CD4-positive, alpha-beta T cell treated with Interferon gamma for 1 hour (primary cell): ENCODE results near the gene UPF1.
A peak's percentile ranks its signal among the peaks of the same experiment; 100 is the strongest.

Source experiments
- DNase-seq: peaks from one replicate; pipeline ENCODE4 v3.0.0-alpha.2; 2020

The UPF1 gene

DNA sequence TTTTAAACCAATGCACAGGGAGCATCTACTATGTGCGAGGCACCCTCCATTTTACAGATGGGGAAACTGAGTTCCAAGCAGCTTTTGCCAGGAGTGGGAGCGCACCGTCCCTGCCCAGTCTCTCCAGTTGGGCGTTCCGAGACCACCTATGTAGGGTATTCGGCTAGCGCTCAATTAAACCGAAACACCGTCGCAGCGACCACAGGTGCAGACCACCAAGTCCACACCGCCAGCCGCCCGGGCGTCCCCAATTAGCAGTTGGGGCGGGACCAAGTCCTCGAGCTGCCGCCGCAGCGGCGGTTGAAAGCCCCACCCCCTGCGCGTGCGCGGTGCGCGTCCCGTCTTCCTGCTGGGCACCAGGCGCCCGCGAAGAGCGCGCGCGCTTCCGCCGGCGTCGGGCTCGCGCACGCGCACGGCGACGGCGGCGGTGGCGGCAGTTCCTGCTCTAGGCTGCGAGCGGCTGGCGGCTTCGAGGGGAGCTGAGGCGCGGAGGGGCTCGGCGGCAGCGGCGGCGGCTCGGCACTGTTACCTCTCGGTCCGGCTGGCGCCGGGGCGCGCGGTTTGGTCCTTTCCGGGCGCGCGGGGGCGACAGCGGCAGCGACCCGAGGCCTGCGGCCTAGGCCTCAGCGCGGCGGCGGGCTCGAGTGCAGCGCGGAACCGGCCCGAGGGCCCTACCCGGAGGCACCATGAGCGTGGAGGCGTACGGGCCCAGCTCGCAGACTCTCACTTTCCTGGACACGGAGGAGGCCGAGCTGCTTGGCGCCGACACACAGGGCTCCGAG, at the start of gene UPF1:
TSS of gene UPF1 (plus strand) at position 436 of the 782 bp plus-strand sequence. CDS start at position 687, 251 bp downstream.
- DNase-seq, result peak; percentile 96

DNA sequence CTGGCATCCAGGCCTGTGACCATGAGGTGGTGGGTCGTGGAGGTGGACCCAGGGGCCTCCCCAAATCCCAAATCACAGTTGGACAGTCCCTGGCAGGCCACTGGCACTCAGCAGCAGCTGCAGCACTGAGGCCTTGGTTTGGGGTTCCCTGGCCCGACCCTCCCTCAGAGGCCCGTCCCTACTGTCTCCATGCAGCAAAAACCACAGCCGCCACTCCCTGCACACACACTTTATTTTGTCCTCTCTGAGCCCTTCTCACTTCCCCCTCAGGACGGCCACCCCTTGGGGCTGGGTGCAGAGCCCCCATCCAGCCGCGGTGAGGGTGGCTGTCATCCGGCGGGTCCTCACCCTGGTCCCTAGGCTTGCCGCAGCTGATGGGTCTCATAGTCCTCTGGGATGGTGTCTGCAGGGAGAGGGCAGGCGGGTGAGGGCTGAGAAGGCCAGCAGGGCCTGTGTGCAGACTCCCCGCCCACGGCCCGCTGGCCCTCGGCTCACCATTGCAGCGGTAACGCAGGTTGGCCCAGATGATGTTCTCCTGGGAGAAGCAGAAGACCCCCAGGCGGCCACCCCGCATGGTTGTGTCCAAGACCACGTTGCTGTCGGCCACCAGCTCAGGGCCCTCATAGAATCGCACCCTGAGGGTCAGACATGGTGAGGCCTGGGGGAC, 49.1 kb upstream of the UPF1 start:
- DNase-seq, result no peak

DNA sequence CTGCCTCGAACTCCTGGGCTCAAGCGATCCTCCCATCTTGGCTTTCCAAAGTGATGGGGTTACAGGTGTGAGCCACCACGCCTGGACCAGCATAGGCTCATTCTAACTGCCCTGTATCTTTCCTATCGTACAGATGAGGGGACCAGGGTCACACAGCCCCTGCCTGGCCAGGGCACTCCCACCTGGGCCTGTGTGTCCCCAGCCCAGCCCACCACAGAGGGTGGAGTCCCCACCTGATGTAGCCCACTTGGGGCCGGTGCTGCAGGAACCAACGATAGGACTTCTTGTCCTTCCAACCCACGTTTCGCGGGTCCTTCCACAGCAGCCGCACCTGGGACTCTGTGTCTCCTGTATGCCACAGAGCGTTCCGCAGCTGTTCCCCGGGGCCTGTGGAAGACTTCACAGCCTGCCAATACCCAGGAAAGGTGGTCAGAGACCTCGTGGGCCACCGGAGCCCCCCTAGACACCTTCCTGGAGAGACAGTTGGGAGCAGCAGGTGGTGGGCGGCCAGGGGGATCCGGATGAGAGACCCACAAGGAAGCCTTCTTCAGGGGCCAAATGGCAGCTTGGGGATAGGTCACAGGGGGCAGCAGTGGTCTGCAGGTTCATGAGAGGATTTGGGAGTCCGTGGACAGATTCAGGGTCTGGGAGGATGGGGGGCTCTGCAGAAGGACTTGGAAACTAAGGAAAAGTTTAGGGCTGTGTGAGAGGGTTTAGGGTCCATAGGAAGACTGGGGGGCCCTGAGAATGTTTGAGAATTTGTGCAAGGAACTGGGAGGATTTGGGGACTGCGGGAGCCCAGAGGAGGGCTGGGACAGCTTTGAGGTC, 47.6 kb upstream of the UPF1 start:
- DNase-seq, result no peak

DNA sequence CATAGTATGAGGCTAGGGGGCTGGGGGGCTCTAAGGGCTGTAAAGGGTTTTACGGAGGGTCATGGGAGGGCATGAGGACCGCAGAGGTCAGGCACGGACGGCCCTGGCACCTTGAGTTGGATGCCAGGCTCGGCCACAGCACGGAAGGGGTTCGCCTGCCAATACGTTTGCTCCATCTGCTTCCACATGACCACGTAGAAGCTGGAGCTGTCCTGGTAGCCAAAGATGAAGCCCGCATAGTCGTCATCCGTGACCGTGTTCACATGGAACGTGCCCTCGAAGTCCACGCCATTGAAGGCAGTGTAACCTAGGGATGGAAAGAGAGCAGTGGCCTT, 47.0 kb upstream of the UPF1 start:
- no peak for DNase-seq

- peak; percentile 72 for DNase-seq
Measured at GRCh38 chr19:18785179-18786124, 46.3 kb upstream of the UPF1 start.

- DNase-seq, result no peak
Measured at GRCh38 chr19:18788529-18789421, 43.0 kb upstream of the UPF1 start.

- no peak for DNase-seq
Measured at GRCh38 chr19:18789422-18789869, 42.3 kb upstream of the UPF1 start.

DNA sequence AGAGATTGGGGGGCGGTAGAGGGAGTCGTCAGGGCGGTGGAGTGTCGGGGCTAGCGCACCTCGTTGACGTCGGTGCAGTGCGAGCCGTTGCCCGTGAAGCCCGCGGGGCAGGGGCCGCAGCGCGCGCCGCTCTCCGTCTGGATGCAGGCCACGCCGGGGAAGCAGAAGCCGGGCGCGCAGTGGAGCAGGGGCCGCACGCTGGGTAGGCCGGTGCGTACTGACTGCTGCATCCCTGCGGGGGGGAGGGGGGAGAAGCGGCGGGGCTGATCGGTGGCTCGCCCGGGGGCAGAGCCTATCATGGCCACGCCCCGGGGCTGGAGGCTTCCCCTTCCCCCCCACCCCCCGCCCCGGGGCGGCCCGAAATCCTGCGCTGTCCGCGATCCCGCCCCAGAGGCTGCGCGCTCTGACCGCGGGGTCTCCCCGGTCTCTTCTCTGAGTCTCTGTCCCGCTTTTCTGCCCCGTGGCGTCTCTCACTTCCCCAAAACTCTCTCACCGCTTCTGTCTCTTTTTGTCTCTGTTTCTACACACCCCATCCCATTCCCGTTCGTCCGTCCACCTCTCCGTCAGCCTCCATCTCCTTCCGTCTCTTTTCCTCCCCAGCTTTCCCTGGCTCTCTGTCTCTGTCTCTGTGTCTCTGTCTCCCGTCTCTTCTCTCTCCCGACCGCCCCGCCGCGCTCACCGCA, 41.7 kb upstream of the UPF1 start:
- DNase-seq, result peak; percentile 45

DNA sequence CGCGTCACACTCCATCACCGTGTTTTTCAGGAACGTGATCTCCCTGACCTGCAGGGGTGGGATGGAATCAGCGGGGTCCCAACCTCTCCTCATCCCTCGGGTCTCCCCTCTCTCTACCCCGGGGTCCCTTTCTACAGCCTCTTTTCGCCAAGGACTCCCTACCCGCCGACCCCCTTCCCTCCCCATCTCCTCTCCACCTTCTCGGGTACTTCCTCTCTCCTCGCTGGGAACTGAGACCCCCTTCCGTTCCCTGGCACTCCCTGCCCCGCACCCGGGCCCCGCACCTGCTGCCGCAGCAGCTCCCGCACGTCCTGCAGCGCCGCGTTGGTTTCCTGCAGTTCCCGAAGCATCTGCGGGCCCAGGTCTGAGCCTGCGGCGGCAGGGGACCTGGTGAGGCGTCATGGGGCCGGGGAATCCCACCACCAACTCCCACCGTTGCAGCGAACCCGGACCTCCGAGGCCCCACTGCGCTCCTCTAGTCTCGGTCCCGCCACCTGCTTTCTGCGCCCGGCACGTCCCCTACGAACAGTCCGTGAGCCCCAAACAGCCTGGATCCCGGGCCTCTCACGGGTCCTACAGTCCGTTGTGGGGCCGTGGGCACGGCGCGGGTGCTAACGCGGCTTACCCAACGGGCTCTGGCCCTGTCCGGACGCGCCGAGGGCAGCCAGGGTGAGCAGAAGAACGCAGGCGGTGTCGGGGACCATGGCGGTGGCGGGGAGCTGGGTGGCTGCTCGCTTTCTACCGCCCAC, 41.0 kb upstream of the UPF1 start, which contains the start of gene COMP:
TSS of gene COMP (minus strand) at position 740 of the 749 bp plus-strand sequence. CDS start at position 704, 36 bp downstream.
- DNase-seq, result no peak

GRCh38 chr19:18791315-18791678, 40.5 kb upstream of the UPF1 start:
- no peak for DNase-seq

DNA sequence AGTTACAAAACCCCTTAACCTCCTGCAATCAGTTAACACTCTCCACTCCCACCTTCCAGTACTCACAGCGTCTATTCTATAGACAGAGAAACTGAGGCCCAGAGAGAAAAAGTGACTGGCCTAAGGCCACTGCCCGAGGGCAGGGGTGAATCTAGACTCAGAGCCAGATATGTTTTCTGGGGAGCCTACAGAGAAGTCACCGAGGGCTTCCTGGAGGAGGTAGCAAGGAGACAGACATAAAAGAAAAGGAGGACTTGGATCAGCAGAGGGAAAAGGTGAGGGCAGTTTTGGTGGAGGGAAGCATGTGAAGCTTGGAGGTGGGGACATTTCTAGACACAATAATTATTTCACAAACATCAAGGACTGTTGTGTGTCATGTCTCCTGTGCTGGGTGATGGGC, 39.1 kb upstream of the UPF1 start:
- no peak for DNase-seq

DNA sequence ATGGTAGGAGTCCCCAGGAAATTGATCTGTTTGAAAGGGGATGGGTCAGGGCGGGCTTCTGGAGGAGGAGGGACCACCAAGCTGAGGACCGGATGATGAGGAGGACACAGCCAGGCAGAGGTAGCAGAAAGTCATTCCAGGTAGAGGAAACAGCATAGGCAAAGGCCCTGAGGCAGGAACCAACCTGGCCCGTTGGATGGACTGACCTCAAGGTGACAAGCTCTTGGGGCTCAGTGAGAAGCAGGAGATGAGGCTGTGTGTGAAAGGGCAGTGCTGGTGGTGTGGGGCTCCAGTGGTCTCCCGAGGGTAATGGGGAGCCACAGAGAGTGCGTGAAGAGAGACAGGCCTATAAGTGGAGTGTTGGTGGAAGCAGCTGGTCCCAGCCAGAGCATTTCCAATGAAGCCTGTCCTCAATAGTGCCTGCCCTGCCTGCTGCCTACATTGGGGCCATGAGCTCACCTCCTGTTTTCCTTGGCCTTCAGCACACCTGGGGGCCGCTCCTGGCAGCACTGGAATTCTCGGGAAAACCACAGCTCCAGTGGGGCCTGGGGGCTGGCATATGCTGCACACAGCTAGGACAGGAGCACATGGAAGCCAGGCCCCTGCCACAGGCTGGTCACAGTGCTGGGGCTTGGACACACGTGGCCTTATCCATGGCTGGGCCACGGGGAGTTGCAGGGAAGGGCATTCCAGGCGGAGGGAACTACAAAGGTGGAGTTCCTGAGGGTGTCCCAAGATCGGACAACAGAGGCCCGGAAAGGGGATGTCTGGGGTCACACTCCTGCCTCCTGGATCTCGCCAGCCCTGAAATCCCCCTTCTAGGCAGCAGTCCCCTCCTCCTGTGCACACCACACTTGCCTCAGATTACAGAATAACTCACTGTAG, 38.4 kb upstream of the UPF1 start:
- DNase-seq, result no peak

GRCh38 chr19:18794029-18794313, 37.8 kb upstream of the UPF1 start:
- no peak for DNase-seq

DNA sequence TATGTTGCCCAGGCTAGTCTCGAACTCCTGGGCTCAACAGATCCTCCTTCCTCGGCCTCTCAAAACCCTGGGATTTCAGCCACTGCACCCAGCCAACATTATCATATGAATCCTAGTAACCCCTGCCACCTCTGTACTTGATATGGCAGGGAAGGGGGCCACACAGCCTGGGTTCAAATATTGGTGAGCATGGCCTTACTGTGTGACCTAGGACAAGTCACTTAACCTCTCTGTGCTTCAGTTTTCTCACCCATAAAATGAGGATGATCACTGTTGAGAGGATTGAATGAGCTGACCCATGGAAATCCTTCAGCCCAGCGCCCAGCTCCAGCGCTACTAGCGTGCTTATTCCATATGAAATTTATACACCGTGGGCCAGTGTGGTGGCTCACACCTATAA, 37.1 kb upstream of the UPF1 start:
- DNase-seq, result no peak

DNA sequence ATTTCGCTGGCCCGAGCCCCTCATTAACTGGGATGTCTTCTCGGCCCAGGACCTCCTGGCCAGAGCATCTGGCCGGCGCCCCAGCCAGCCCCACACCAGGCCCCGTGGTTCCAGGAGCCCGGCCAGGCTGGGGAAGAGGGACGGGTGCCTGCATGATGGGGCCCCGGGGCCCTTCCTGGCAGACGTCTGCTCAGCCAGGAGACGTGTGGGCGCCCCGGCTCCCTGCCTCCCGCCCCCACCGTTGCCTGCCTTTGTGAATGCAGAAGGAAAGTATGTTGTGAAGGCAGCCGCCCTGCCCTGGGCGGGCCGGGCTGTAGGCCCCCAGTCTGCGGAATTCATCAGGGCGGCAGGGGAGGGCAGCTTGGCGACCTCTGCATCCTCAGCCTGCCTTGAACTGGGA, 36.2 kb upstream of the UPF1 start:
- no peak for DNase-seq

DNA sequence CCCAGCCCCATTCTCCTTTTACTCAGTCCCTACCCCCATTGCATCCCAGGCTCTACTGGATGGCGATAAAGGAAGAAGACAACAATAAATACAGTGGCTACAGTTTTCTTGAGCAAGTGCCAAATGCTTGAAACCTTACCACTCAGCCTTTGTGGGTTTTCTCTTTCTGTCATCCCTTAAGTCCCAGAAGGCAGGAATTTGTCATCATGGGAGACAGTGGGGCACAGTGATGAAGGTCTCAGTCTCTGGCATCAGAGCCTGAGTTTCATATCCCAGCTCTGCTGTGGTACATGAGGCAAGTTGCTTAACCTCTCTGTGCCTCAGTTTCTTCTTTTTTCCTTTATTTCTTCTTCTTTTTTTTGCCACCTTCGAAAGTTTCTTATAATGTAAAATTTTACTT, 35.5 kb upstream of the UPF1 start:
- no peak for DNase-seq

DNA sequence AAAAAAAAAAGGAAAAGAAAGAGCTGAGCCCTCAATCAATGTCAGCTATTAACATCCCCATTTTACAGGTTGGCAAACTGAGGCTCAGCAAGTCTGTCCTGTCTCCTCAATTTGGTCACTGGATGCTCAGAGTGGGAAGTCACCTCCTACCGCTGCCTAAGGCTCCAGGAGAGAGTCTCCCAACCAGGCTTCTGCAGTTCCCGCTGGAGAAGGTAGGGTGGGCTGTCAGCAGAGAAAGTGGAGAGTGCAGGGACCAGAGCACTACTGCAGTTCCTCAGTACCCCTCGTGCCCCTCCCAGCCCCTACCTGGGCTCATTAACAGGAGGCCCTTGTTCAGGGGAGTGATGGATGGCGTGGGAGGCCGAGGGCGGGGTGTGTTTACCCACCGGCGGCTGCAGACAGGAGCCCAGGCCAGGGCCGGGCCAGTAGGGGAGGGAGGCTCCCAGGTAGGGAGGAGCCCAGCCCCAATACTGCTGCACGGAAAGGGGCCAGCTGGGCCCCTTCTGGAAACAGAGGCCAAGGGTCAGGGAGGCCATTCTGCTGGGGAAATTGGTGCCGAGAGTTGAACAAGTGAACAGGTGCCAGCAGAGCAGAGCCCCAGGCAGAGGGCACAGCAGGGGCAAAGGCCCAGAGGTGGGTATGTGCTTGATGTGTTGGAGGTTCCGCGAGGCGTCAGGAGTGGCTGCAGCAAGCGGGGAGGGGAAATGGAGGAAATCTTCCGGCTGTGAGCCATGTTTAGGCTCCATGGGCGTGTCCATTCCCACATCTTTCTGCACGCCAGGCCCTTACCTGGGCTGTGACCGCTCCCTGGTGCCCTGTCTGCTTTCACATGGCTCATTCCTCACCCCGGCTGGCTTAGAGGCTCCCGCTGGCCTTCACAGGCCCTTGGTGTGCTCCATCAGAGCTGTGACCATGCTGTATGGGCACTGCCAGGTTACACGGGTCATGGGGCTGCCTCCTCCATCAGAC, 33.1 kb upstream of the UPF1 start:
- DNase-seq, result no peak

DNA sequence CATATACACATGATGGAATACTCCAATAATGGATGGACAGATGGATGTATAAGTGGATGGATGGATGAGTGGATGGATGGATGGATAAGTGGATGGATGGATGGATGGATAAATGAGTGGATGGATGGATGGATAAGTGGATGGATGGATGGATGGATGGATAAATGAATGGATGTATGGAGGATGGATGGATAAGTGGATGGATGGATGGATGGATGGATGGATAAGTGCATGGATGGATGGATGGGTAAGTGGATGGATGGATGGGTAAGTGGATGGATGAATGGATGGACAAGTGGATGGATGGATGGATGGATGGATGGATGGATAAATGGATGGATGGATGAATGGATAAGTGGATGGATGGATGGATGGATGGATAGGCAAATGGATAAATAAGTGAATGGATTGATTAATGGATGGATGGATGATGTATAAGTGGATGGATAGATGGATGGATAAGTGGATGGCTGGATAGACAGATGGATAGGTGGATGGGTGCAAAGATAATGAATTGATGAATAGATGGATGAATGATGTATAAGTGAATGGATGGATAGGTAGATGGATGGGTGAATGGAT, 32.3 kb upstream of the UPF1 start:
- no peak for DNase-seq
